EH (cell line): ENCODE measurements around the gene SLC1A3.

Experiments used
- DNase-seq: peaks from one replicate; pipeline ENCODE4 v3.0.0-alpha.2; 2015; ENCODE audit warnings: low read depth

The SLC1A3 gene

GRCh38 chr5:36655161-36655560, 48.8 kb downstream of the SLC1A3 start:
- DNase-seq, result no peak

- no peak for DNase-seq
These were observed 50.1 kb downstream of the SLC1A3 start for GRCh38 chr5:36656556-36656955.

- peak; percentile 98 for DNase-seq
These were observed 51.2 kb downstream of the SLC1A3 start for GRCh38 chr5:36657563-36657995.

GRCh38 chr5:36658038-36658756, 51.8 kb downstream of the SLC1A3 start:
- DNase-seq, result no peak

GRCh38 chr5:36659411-36659810, 53.0 kb downstream of the SLC1A3 start:
- no peak for DNase-seq

- DNase-seq, result no peak
These were observed 54.1 kb downstream of the SLC1A3 start for GRCh38 chr5:36660397-36661049.

- DNase-seq, result no peak
These were observed 55.2 kb downstream of the SLC1A3 start for GRCh38 chr5:36661456-36662220.

- DNase-seq, result no peak
These were observed 56.0 kb downstream of the SLC1A3 start for GRCh38 chr5:36662291-36662851.

- no peak for DNase-seq
These were observed 58.4 kb downstream of the SLC1A3 start for GRCh38 chr5:36664766-36665165.

- no peak for DNase-seq
These were observed 59.2 kb downstream of the SLC1A3 start for GRCh38 chr5:36665628-36666027.

GRCh38 chr5:36666274-36666673, 59.9 kb downstream of the SLC1A3 start:
- no peak for DNase-seq

GRCh38 chr5:36666986-36667385, 60.6 kb downstream of the SLC1A3 start:
- peak; percentile 69 for DNase-seq

- DNase-seq, result peak; percentile 11
These were observed 61.4 kb downstream of the SLC1A3 start for GRCh38 chr5:36667824-36668223.

- DNase-seq, result peak; percentile 10
These were observed 62.7 kb downstream of the SLC1A3 start for GRCh38 chr5:36669015-36669651.

- DNase-seq, result no peak
These were observed 64.1 kb downstream of the SLC1A3 start for GRCh38 chr5:36670548-36670947.

- DNase-seq, result no peak
These were observed 68.9 kb downstream of the SLC1A3 start for GRCh38 chr5:36675282-36675681.

- DNase-seq, result no peak
These were observed 73.0 kb downstream of the SLC1A3 start for GRCh38 chr5:36679221-36679989.

GRCh38 chr5:36680066-36680465, 73.7 kb downstream of the SLC1A3 start:
- no peak for DNase-seq

- DNase-seq, result no peak
These were observed 75.3 kb downstream of the SLC1A3 start for GRCh38 chr5:36681711-36682110.

GRCh38 chr5:36682499-36682898, 76.1 kb downstream of the SLC1A3 start:
- DNase-seq, result no peak

GRCh38 chr5:36683821-36684434, 77.5 kb downstream of the SLC1A3 start:
- DNase-seq, result peak; percentile 56
